NCI-H128 (cell line): ENCODE results near the gene NPB.
A peak's percentile ranks its signal among the peaks of the same experiment; 100 is the strongest.

Experiments used
- DNase-seq: peaks from one replicate; lab custom pipeline; 2025; ENCODE audit not compliant: unreplicated experiment; lab: John Stamatoyannopoulos, UW

Gene NPB

DNA sequence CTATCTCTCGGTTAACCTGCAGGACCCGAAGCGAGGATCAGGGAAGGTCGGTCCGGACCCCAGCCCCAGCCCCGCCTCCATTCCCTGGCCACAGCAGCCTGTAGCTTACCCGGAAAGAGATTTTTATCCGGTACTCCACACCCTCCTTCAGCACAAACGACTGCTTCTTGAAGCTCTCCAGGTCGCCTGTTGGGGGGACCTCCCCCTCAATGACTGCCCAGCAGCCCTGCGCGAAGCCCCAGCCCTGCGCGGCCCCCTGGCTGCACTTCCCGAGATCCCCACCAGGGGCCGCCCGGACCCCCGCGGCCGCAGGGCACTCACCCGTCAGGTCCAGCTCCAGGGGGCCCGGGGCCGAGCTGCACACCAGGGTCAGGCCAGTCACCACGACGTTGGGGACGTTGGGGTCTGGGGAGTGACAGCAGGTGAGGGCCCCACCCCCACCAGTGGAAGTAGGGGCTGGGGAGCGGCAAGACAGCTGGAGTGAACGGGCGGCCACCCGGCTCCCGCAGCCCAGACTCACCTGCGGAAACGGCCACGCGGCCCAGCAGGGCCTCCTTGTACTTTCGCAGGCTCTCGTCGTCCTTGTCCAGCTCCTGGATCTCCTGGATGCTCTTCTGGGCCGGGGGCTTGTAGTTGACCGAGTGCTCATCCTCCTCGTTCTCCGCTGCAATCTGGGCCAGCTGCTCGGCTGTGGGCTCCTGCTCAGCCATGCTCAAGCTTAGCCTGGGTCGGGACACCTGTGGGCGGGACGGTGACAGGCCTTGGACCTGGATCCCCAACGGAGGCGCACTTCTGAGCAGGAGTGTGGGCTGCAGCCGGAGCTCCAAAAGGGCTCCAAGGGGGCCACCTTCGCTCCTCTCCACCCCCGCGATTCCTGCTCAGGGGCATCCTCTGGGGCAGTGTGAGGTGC lies 32.6 kb upstream of the NPB start:
- DNase-seq: no peak

DNA sequence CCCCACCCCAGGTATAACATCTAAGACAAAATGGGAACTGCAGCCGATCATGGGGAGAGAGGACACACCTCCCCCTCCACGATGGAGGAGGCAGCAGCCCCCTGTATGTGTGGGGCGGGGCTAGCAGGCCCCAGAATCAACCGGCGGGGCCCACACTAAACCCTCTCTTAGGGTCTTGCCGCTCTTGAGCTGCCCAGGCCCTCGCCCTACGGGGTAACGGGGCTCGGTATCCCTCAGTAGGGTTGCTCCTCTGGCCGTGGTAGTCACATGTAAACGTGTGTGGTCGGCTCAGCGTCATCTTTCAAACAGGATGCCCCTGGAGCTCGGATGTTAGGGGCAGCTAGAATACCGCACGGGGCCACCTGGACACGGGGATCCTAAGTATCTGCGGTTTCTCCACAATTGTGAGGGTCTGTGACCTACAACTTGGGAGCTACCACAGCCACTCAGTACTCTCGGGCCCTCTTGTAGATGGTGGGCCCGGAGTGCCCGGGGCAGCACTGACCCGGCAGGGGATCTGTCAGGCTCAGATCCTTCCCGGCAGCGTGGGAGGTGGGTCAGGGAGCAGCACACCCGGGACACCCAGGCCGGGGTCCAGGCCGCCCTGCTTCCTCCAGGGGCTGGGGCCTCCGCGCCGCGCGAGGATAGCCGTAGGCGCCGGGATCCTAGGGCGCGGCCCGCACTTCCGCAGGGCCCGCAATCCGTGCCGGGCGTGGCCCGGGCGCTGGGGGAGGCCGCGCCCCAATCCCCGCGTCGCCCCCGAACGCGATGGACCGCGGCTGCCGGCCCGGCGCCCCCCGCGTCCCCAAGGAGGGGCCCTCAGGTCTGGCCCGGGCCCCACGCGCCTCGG lies 31.7 kb upstream of the NPB start:
- DNase-seq: no peak

DNA sequence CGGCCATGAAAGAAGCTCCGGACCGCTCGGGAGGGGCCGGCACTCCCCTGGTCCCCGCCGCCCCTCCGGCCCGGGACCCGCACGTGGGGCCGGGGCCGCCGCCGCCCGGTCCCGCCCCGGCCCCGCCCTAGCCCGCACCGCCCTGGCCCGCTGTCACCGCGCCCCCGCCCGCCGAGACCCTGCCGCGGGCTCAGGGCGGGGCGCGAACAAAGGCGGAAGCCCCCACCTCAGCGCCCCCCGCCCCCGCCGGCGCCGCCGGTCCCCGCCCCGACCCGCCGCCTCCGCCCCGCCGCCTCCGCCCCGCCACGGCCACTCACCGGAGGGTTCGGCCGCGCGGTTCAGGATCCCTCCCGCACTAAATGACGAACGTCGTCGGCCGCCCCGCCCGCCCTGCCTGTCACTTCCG lies 31.1 kb upstream of the NPB start, which contains the start of gene ARHGDIA:
TSS of gene ARHGDIA (minus strand) at position 357 of the 406 bp plus-strand sequence. CDS start 1,407 bp downstream, outside the sequence.
- DNase-seq: no peak

DNA sequence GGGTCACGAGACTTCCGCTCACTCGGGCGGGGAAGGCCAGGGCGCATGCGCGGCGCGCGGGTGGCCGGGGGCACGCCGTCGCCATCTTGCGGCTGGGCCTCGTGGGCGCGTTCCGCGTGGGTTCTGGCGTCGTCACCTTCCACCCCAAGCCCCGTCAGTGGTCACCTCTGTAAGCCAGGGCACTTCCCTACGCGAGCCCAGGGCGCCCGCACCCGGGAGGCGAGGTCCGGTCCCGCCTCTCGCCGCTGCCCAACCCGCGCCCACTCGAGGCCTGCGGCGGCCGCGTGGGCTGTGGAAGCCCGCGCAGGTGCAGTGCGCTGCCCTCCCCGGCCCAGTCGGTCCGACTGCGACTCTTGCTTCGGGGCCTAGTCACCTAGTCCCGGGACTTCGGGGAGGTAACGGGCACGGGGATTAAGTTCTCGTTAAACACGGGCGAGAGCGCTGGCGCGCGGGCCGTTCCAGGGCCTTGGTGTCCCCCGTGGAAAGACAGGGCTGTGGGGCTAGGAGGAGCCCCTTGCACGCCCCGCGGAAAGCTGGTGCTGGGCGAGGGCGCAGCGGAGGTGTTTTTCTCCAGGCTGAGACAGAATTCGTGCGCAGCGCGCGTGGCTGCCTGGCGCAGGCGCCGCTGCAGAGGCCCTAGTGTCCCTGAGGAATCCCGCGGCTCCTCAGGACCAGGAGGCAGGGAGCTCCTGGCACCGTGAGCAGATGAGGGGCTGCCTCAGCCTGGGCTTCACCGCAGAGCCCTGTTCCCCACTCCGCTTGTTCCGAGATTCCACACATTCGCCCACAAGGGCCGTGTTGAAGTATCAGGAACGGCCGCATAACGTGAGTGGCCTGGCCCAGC lies 30.4 kb upstream of the NPB start:
- peak; percentile 55 for DNase-seq

DNA sequence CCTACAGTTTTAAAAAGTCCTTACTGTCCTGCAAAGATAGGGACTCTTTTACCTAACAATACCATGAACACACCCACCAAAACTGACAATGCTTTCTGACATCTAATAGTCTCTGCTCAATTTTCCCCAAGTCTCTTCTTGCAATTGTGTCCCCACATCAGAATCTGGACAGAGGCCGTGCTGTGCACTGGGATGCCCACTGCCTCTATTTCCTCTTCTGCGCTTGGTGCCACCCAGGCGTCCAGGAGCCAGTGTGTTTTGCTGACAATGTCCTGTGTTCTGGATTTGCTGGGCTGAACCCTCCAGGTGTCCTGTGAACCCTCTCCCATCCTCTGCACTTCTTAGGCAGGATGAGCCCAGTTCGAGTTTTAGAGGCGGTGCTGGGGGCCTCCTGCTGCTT lies 24.5 kb upstream of the NPB start:
- no peak for DNase-seq

DNA sequence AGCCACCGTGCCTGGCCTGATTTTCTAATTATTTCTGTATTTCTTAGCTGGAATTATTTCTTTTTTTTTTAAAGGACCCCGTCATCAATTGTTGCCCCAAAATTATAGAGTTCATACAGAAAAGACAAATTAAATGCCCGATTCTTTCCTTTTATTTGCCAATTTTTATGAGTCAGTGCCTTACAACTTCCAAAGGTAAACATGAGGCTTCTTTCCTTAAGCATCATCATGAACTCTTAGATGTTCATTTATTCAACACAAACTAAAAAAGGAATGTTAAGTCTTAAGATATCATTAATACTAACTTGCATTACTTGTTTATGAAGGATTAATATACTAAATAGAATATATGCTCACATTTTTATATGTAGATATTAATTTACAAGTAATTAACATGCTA lies 23.7 kb upstream of the NPB start:
- no peak for DNase-seq

DNA sequence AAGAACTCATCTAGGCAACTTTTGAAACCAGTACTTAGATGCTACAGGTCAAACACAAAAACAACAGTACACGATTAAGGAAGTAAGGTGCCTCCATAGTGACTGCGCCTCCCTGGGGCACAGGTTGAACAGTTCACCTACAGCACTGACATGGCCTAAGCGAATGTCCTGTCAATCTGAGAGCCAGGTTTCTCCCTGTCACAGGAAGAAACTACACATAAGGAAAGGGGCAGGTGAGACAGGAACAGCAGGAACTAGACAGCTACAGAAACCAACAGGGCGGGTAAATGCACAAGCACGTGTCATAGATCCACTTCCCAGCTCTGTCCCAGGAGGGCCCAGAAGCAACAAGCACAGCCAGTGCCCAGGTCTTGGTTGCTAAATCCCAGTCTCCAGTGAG lies 22.9 kb upstream of the NPB start:
- DNase-seq: no peak

DNA sequence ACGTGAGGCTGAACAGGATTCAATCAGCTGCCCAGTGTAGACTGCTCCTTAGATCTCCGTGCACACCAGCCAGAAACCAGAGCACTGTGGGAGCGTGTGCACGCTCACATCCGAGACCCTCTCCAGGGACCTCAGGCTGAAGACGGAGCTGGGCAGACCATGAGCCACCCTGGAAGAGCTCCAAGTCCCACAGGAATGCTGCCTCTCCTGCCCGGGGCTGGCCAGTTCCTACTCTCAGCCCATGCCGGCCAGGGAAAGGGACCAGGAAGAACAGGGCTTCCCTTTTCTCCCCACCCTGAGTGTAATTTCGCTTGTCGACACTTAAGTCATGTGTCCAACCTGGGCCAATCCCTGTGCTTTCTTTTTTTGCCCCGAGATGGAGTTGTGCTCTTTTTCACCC lies 17.5 kb upstream of the NPB start:
- DNase-seq: no peak

DNA sequence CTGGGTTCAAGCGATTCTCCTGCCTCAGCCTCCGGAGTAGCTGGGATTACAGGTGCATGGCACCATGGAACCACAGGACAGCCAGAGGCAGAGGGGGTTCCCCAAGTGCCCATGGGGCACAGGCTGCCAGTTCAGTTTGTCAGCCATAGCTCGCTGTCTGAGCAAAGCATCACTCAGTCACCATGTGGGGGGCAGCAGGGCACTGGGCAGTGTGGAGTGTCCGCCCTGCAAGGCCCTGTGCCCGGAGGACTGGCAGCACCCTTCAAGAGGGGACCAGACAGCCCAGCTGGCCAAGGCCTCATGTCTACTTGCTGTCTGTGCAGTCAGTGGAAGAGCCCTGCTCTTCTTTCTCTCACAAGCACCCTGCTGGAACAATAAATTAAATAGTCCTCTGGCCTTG lies 17.1 kb upstream of the NPB start:
- no peak for DNase-seq

DNA sequence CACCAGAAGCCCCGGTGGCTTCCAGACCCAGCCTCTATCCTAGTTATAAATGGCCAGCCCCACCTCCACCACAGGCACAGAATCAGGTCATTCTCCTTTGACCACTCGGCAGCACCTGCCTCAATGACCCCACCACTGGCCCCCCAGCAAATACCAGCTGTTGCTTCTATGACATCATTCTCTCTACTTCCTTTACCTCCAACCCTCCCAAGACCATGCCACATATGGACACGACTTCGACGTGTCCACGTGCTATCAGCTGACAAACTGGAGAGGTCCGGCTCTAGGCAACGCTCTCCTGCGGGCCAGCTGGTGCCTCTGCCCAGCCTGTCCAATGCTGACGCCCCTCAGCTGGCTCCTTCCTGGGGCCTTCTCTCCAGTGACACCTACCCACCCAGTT lies 16.6 kb upstream of the NPB start:
- no peak for DNase-seq

DNA sequence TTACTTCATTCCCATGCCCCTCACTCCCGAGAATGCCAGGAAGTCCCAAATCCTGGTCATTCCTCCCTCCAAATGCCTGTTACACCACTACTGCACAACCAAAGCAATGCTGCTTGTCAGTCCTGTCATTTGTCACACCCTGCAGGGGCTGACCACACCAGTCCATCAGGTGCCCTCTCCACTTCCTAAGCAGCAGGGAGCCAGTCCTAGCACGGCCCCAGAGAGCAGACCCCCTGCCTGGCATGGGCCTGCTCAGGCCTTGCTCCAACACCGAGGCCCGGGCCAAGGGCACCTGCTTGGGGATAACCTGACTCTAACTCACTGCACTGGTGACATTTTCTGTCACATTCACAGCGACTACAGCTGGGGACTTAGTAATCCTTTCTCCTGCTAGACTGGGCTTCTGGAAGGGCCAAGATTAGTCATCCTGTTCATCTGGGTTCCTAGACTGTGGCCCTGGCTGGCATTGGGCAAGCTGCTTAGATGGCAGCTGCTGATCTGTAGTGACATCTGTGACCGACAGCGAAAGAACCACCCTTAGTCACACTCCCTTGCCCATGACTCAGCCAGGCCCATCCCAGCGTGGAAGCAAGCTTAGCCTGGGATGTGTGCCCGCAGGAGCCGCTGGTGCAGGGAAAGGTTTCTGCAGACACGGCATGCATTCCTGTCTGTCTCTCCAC lies 16.0 kb upstream of the NPB start:
- no peak for DNase-seq

DNA sequence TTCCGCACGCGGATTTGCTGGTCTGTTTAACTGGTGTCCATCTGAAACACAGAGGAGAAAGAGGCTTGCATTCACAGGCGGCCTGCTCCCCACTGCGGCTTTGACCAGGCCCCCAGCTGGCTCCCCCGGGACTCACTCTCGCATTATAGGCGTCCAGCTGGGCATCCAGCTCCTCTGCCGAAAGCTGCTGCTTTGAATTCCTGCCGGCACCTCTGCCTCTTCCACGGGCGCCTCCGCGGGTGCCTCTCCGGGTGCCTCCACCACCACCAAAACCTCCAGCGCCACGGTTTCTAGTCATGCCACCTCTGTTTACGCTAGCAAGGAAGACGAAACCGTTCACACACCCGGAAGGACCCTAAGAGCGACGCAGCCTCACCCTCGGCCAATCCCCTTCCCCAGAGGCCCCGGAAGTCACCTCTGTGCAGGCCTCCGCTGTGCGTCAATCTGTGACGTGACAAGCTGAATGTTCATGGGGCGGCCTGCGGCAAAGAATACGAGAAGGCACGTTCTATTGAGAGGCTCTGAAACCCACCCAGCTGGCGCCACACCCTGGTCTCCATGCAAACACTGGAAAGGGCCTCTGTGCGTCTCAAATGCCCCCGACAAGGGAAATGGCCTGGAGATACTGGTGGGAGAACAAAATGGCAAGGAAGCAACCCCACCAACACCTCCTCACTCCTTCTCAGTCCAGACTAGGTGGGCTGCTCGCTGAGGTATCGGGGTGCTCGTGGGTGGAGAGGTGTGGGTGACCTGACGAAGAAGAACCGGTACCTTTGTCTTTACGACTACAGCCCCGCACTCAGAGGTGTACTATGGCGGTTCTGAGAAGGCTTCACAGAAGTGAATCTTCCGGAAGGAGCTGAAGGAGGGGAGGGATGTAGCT lies 13.7 kb upstream of the NPB start:
- no peak for DNase-seq

DNA sequence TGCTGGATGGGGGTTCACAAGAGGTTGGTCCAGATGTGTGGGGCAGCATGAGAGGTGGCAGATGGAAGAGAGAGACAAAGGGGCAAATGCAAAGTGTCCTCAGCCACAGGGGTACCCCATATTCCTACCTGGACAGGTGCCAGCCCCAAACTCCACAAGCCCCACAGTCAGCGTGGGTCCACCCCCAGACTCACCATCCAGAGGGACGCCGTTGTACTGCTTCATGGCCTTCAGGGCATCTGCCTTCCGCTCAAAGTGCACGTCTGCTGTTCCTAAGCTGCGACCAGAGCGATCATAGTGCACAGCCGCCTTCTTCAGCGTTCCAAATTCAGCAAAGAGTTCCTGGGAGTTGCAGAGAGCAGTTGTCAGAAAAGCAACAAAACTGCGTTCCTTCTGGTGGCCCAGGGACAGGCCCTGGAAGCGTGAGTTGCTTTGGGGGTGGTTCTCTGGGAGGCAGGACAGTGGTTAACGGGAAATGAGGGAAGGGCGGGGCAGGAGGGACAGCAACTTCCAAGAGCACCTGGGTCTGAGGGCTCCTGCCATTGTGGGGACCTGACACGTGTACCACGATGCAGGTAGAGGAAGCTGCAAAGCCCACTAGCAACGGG lies 12.9 kb upstream of the NPB start:
- DNase-seq: no peak

DNA sequence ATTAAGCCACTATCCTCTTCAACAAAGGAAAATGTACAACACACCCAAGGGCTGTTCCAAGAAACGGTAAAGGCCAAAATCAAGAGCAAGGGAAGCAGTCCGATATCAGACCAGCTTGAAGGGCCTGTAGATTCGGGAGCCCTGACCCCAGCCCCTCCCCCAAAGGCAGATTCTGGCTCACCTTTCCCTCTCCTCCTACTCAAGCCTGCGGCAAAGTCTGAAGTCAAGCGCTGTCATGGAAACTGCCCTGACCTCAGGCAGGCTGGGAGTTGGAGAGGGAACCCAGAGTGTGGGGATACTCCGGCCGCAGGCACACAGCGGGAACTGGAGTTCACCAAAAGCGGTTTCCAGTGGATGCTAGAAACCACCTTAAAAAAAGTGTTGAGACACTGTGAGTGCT lies 12.4 kb upstream of the NPB start:
- no peak for DNase-seq

DNA sequence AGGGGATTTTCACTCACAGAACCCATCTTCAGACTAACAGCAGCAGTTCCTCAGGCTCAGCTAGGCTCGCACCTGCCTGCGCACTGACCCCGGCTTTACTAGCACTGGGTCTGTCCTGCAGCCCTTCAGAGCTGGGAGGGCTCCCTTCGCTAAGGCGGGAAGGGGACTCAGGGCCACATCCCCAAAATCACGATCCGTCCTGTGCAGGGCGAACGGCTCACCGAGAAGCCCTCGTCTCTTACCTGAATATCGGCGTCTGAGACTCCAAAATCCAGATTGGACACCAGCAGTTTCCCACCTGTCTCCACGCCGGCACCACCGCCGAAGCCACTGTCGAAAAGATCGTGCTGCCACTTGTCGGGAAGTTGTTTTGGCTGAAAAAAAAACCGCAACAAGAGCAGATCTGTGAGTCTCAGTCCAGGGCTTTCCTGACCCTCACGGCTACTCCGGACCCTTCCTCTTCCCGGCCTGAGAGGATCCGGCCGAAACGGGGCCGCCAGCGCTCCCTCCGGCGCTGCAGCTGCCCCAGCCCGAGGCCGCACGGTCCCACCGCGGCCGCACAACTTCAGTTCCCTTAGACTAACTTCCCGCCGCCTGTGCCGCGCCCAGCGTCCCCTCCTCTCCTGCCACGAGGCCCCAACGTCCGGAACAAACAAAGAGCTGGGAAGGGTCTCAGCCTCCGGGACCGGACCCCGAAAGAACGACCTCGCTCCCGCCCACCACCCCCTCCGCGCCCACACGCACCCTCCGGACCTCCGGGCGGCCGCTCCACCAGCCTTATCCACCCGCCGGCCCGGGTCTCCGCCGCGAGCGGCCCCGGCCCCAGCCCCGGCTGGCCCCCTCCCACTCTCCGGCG lies 11.4 kb upstream of the NPB start:
- no peak for DNase-seq

DNA sequence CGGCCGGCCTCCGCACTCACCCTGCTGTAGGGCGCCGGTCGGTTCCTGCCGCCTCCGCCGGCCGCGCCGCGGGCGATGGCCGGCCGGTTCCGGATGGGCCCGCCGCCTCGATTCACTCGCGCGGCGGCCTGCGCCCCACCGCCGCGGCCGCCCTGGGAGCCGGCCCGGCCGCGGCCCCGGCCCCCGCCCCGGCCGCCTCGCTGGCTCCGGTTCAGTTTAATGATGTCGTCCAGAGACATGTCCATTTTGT lies 10.8 kb upstream of the NPB start:
- DNase-seq: no peak

DNA sequence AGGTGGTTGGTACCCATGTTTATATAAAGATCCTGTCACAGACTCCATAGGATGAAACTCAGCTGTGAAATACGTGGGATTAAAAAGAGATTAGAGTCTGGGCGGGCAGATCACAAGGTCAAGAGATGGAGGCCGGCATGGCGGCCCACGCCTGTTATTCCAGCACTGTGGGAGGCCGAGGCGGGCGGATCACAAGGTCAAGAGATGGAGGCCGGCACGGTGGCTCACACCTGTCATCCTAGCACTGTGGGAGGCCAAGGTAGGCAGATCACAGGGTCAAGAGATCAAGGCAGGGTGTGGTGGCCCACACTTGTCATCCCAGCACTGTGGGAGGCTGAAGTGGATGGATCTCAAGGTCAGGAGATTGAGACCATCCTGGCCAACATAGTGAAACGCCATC lies 6.6 kb upstream of the NPB start:
- DNase-seq: no peak

DNA sequence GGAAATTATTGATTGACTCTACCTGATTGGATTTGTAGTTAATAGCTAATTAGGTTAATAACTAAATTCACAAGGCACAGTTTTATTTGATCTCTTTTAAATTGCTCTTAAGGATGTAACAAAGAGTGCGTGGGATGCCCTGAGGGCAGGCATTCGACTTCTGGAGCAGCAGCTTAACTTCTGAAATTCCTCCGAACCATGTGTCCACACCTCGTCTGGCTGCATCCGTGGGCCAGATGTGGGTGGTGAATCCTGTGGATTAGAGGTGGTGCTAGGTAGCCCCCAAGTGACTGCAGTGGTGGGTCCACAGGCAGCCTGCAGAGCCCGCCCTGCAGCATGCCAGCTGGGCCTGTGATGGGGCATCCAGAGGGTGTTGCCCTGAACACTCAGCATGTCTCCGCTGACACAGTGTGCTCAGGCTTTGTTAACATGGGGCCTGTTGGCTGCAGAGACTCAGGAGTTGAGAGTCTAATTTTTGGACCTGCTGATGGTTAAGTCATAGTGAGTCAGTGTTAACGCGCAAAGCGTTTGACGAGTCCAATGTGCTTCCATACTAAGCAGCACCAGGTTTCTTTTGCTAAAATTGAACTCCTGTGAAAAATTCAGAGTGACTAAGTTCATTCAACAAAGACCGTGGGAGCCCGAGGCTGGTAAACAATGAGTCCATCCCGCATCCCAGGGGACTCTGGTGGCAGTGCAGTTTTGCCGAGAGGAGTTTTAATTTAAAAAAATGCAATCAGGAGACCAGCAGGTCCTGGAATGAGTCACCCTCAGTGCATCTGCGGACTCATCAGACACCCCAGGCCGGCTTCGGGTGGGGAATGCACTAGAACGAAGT lies 3.8 kb upstream of the NPB start:
- DNase-seq: no peak
